H9 (cell line): ENCODE measurements around the gene WIPF2. TPM values are rescaled to one million over a fixed set of nuclear protein-coding genes. Genes with fewer than 3 reads are reported as not detected.

Experiments
- DNase-seq: peaks from one replicate; pipeline ENCODE4 v3.0.0-alpha.2; 2017
- H2AFZ ChIP-seq: one replicate; pipeline ENCODE4 v1.6.1; 2013; ENCODE audit warnings: mild to moderate bottlenecking, low read length, control low read depth, moderate library complexity
- H2AK5ac ChIP-seq: 2 replicates; pipeline ENCODE4 v1.6.1; 2013; ENCODE audit warnings: low read length, control low read depth, mixed read lengths; ENCODE audit not compliant: insufficient read length
- H2BK120ac ChIP-seq: one replicate; pipeline ENCODE4 v1.6.1; 2013; ENCODE audit warnings: low read depth, mild to moderate bottlenecking, low read length, control low read depth, inconsistent platforms; ENCODE audit not compliant: poor library complexity, severe bottlenecking
- H2BK12ac ChIP-seq: 2 replicates; pipeline ENCODE4 v1.6.1; 2013; ENCODE audit warnings: low read length, control low read depth, mixed read lengths, low read depth; ENCODE audit not compliant: insufficient read length
- H2BK15ac ChIP-seq: 2 replicates; pipeline ENCODE4 v1.6.1; 2013; ENCODE audit warnings: low read depth, low read length, control low read depth
- H2BK20ac ChIP-seq: one replicate; pipeline ENCODE4 v1.6.1; 2013; ENCODE audit warnings: low read depth, mild to moderate bottlenecking, low read length, control low read depth, inconsistent platforms; ENCODE audit not compliant: poor library complexity, severe bottlenecking
- H2BK5ac ChIP-seq: 2 replicates; pipeline ENCODE4 v1.6.1; 2013; ENCODE audit warnings: low read length, control low read depth, mixed read lengths; ENCODE audit not compliant: insufficient read length
- H3K14ac ChIP-seq: 2 replicates; pipeline ENCODE4 v1.6.1; 2013; ENCODE audit warnings: low read length, control low read depth; ENCODE audit not compliant: insufficient read depth
- H3K18ac ChIP-seq: 2 replicates; pipeline ENCODE4 v1.6.1; 2013; ENCODE audit warnings: low read depth, mild to moderate bottlenecking, mixed read lengths, low read length, control low read depth; ENCODE audit not compliant: insufficient read length
- H3K23ac ChIP-seq: 2 replicates; pipeline ENCODE4 v1.6.1; 2013; ENCODE audit warnings: low read length, control low read depth, mixed read lengths, low read depth; ENCODE audit not compliant: insufficient read length
- H3K23me2 ChIP-seq: 2 replicates; pipeline ENCODE4 v1.6.1; 2013; ENCODE audit warnings: low read depth, mild to moderate bottlenecking, mixed read lengths, low read length, control low read depth; ENCODE audit not compliant: insufficient read length, poor library complexity, severe bottlenecking
- H3K27ac ChIP-seq: 2 replicates; pipeline ENCODE4 v1.5.1; 2013; ENCODE audit warnings: low read length, control low read depth, mixed read lengths, low read depth; ENCODE audit not compliant: insufficient read length
- H3K27me3 ChIP-seq: 2 replicates; pipeline ENCODE4 v1.6.1; 2013; ENCODE audit warnings: low read length, control low read depth, inconsistent platforms; ENCODE audit not compliant: insufficient read depth
- H3K4ac ChIP-seq: 2 replicates; pipeline ENCODE4 v1.6.1; 2013; ENCODE audit warnings: low read depth, mild to moderate bottlenecking, control low read depth, inconsistent platforms, low read length, moderate library complexity
- H3K4me1 ChIP-seq: 2 replicates; pipeline ENCODE4 v1.6.1; 2013; ENCODE audit warnings: low read length, control low read depth, inconsistent platforms; ENCODE audit not compliant: insufficient read depth
- H3K4me2 ChIP-seq: 2 replicates; pipeline ENCODE4 v1.6.1; 2013; ENCODE audit warnings: low read length, control low read depth, mixed read lengths; ENCODE audit not compliant: insufficient read length, insufficient read depth
- H3K56ac ChIP-seq: 2 replicates; pipeline ENCODE4 v1.6.1; 2013; ENCODE audit warnings: low read depth, mild to moderate bottlenecking, mixed read lengths, low read length, control low read depth; ENCODE audit not compliant: insufficient read length
- H3K79me1 ChIP-seq: 2 replicates; pipeline ENCODE4 v1.6.1; 2013; ENCODE audit warnings: low read depth, mild to moderate bottlenecking, moderate library complexity, low read length, control low read depth, inconsistent platforms; ENCODE audit not compliant: insufficient read depth, poor library complexity, severe bottlenecking
- H3K79me2 ChIP-seq: 2 replicates; pipeline ENCODE4 v1.6.1; 2013; ENCODE audit warnings: low read length, control low read depth, inconsistent platforms; ENCODE audit not compliant: insufficient read depth
- H3K9ac ChIP-seq: 2 replicates; pipeline ENCODE4 v1.6.1; 2013; ENCODE audit warnings: low read length, control low read depth, mixed read lengths; ENCODE audit not compliant: insufficient read length; ENCODE audit errors: extremely low read depth
- H3K9me3 ChIP-seq: one replicate; pipeline ENCODE4 v1.6.1; 2013; ENCODE audit warnings: low read depth, low read length, inconsistent platforms; ENCODE audit not compliant: control insufficient read depth
- H3T11ph ChIP-seq: one replicate; pipeline ENCODE4 v1.6.1; 2013; ENCODE audit warnings: mild to moderate bottlenecking, low read length, control low read depth, inconsistent platforms
- H4K20me1 ChIP-seq: one replicate; pipeline ENCODE4 v1.6.1; 2013; ENCODE audit not compliant: control insufficient read depth, insufficient read length, insufficient read depth
- H4K5ac ChIP-seq: 2 replicates; pipeline ENCODE4 v1.6.1; 2013; ENCODE audit warnings: low read depth, mild to moderate bottlenecking, mixed read lengths, low read length, control low read depth; ENCODE audit not compliant: insufficient read length
- H4K8ac ChIP-seq: replicated peaks from 2 replicates; pipeline ENCODE4 v1.6.1; 2013; ENCODE audit warnings: low read length, control low read depth, mixed read lengths, low read depth; ENCODE audit not compliant: insufficient read length
- H4K91ac ChIP-seq: 2 replicates; pipeline ENCODE4 v1.6.1; 2013; ENCODE audit warnings: low read depth, mild to moderate bottlenecking, moderate library complexity, mixed read lengths, low read length, control low read depth; ENCODE audit not compliant: insufficient read length
- H3K27ac Mint-ChIP-seq, 3 experiments: 2 replicates in 2 of 3; 3 replicates in 1 of 3; pipeline ENCODE4 v1.8.0; 2020 to 2021; ENCODE audit warnings: mixed read lengths in 3 of 3, mild to moderate bottlenecking in 1 of 3, moderate library complexity in 1 of 3
- H3K27me3 Mint-ChIP-seq: 2 replicates; pipeline ENCODE4 v1.8.0; 2021; ENCODE audit warnings: low read depth, mild to moderate bottlenecking, moderate library complexity, mixed read lengths
- H3K36me3 Mint-ChIP-seq, 3 experiments: 2 replicates in 2 of 3; 3 replicates in 1 of 3; pipeline ENCODE4 v1.8.0; 2020 to 2021; ENCODE audit warnings: low read depth in 3 of 3, mixed read lengths in 3 of 3; ENCODE audit not compliant: insufficient read depth in 1 of 3
- H3K4me1 Mint-ChIP-seq, 2 experiments: 2 replicates each; pipeline ENCODE4 v1.8.0; 2020; ENCODE audit warnings: mixed read lengths in 2 of 2
- H3K4me3 Mint-ChIP-seq, 2 experiments: 2 replicates in 1 of 2; 3 replicates in 1 of 2; pipeline ENCODE4 v1.8.0; 2020 to 2021; ENCODE audit warnings: mild to moderate bottlenecking in 2 of 2, mixed read lengths in 2 of 2, moderate library complexity in 1 of 2
- H3K9me3 Mint-ChIP-seq, 2 experiments: 2 replicates in 1 of 2; 3 replicates in 1 of 2; pipeline ENCODE4 v1.8.0; 2020; ENCODE audit warnings: mild to moderate bottlenecking in 2 of 2, mixed read lengths in 2 of 2, moderate library complexity in 1 of 2
- CTCF ChIP-seq: fragments of 200-600 bp; sonication (generic); conservative IDR thresholded peaks from 3 replicates; pipeline ENCODE4 v1.8.0; 2021; ENCODE audit warnings: antibody characterized with exemption, mild to moderate bottlenecking
- WGBS: extraction: QIAGEN DNeasy Blood & Tissue Kit; methylation state at CpG from one replicate; pipeline ENCODE4 v1.1.7; 2013; ENCODE audit warnings: missing lambda C conversion rate, low lambda C conversion rate, mixed read lengths; ENCODE audit not compliant: insufficient read length; ENCODE audit errors: extremely low coverage; 5-methylcytosine and 5-hydroxymethylcytosine counted together
- total RNA-seq: library from RNA; stranded (reverse); gene quantifications from 2 replicates; pipeline ENCODE4 v1.2.1, GENCODE V29; 2021

WIPF2 gene
- total RNA-seq, 1 experiment from 2014 or later: 24.2 TPM

GRCh38 chr17:40312131-40312731 is 93.1 kb downstream of the WIPF2 start:
- Histone ChIP-seq H3K23me2 (peaks cover 18% of the 10 kb centered on the region), H2BK120ac (no peak overlapping the region), H4K8ac (no peak overlapping the region), H3K79me2 (no peaks in the 10 kb centered on the region), H3K4ac (no peak overlapping the region), H3K4me2 (no peak overlapping the region), H3K27ac (no peak overlapping the region), H2BK12ac (no peak overlapping the region), H4K5ac (no peak overlapping the region), H3K23ac (no peak overlapping the region), H3K27me3 (no peaks in the 10 kb centered on the region; the same call in 1 of the 2 replicates), H4K91ac (no peak overlapping the region), H2BK15ac (no peak overlapping the region), H3K9me3 (no peaks in the 10 kb centered on the region), H3K18ac (no peak overlapping the region), H3T11ph (no peak overlapping the region), H3K9ac (no peak overlapping the region), H2AK5ac (no peak overlapping the region), H4K20me1 (peaks cover 4% of the 10 kb centered on the region), H3K4me1 (peaks cover 14% of the 10 kb centered on the region; the same call in 1 of the 2 replicates), H2BK5ac (no peak overlapping the region), H3K79me1 (no peaks in the 10 kb centered on the region), H3K56ac (no peak overlapping the region), H2AFZ (no peak overlapping the region), H3K14ac (no peak overlapping the region), H2BK20ac (no peak overlapping the region)
- H3K4me3 Mint-ChIP-seq: no peak overlapping the region
- DNase-seq: no peak
- H3K36me3 Mint-ChIP-seq: no peaks in the 10 kb centered on the region; a peak in 1 of 7 replicates
- no peak overlapping the region for H3K27ac Mint-ChIP-seq
- H3K9me3 Mint-ChIP-seq: no peaks in the 10 kb centered on the region
- WGBS: no CpG with 5 or more reads among the region's 7 CpGs
- no peak for TF ChIP-seq CTCF
- peaks cover 44% of the 10 kb centered on the region for H3K27me3 Mint-ChIP-seq
- H3K4me1 Mint-ChIP-seq: peaks cover 44 to 51% of the 10 kb centered on the region in 2 experiments
